K562 (cell line): ENCODE data around the gene SCARF1. TPM values are rescaled to one million over a fixed set of nuclear protein-coding genes. Genes with fewer than 3 reads are reported as not detected.

Experiments used
- CHD1 ChIP-seq: fragments of 200-600 bp; sonication (generic); IDR thresholded peaks from one replicate; pipeline ENCODE4 v1.6.1; 2012; ENCODE audit warnings: mild to moderate bottlenecking, moderate library complexity, low read length, inconsistent platforms
- MAFF ChIP-seq: IDR thresholded peaks from 2 replicates; pipeline ENCODE4 v1.6.1; 2012; ENCODE audit warnings: low read length, improper control_type of control experiment
- MAFG ChIP-seq: fragments of 450-650 bp; conservative IDR thresholded peaks from 2 replicates; pipeline ENCODE4 v1.6.1; 2016; ENCODE audit warnings: missing genetic modification characterization, missing compliant biosample characterization
- NCOA1 ChIP-seq: fragments of 450-650 bp; IDR thresholded peaks from 2 replicates; pipeline ENCODE4 v1.6.1; 2016; ENCODE audit warnings: low read depth
- SAFB2 ChIP-seq: fragments of 200-400 bp; formaldehyde crosslinking; IDR thresholded peaks from 2 replicates; pipeline ENCODE4 v1.6.1; 2018; ENCODE audit warnings: borderline replicate concordance, low read length, low read depth, moderate library complexity; ENCODE audit not compliant: severe bottlenecking
- SMARCE1 ChIP-seq: fragments of 450-650 bp; IDR thresholded peaks from 2 replicates; pipeline ENCODE4 v1.7.1; 2016; ENCODE audit warnings: mild to moderate bottlenecking
- SNIP1 ChIP-seq: fragments of 450-650 bp; IDR thresholded peaks from 2 replicates; pipeline ENCODE4 v1.7.1; 2017; ENCODE audit warnings: low read depth, mild to moderate bottlenecking
- TAF1 ChIP-seq: IDR thresholded peaks from 2 replicates; pipeline ENCODE4 v1.6.1; 2011; ENCODE audit warnings: mild to moderate bottlenecking, low read length, moderate library complexity; ENCODE audit not compliant: insufficient read depth, control insufficient read depth, severe bottlenecking; ENCODE audit errors: extremely low read depth
- YBX1 ChIP-seq: fragments of 450-650 bp; IDR thresholded peaks from 2 replicates; pipeline ENCODE4 v1.7.1; 2016; ENCODE audit warnings: mild to moderate bottlenecking
- ZBTB43 ChIP-seq: sonication (generic); formaldehyde crosslinking; IDR thresholded peaks from 2 replicates; pipeline ENCODE4 v1.8.0; 2023; ENCODE audit warnings: mild to moderate bottlenecking, missing genetic modification reagents
- ZBTB7A ChIP-seq: IDR thresholded peaks from 2 replicates; pipeline ENCODE4 v1.6.1; 2011; ENCODE audit warnings: low read depth, mild to moderate bottlenecking, low read length, moderate library complexity, borderline replicate concordance; ENCODE audit not compliant: control insufficient read depth
- ZC3H4 ChIP-seq: sonication (generic); formaldehyde crosslinking; IDR thresholded peaks from 2 replicates; pipeline ENCODE4 v1.9.0; 2021; ENCODE audit warnings: missing genetic modification reagents, borderline replicate concordance
- ZFPM2 ChIP-seq: fragments of 250-450 bp; sonication (Bioruptor Pico); IDR thresholded peaks from 2 replicates; pipeline ENCODE4 v1.5.1; 2022; ENCODE audit warnings: mild to moderate bottlenecking
- ZNF431 ChIP-seq: sonication (generic); formaldehyde crosslinking; IDR thresholded peaks from 2 replicates; pipeline ENCODE4 v1.8.0; 2022; ENCODE audit warnings: mild to moderate bottlenecking, missing genetic modification reagents
- ZNF639 ChIP-seq, 2 experiments: fragments of 200-800 bp in 1 of 2; sonication (Bioruptor generic) in 1 of 2; sonication (generic) in 1 of 2; formaldehyde crosslinking in 1 of 2; IDR thresholded peaks in 1 of 2; conservative IDR thresholded peaks in 1 of 2; 2 replicates each; pipeline versions ENCODE4 v1.5.0 to v1.6.1; 2016 to 2020; ENCODE audit warnings: missing compliant biosample characterization in 1 of 2, missing genetic modification characterization in 1 of 2, missing genetic modification reagents in 1 of 2
- ZNF830 ChIP-seq: fragments of 250-450 bp; sonication (Bioruptor Pico); IDR thresholded peaks from 2 replicates; pipeline ENCODE4 v1.5.0; 2021; ENCODE audit warnings: mild to moderate bottlenecking
- polyA plus RNA-seq, 8 experiments: library from polyadenylated mRNA; depleted of rRNA in 4 of 8; stranded (reverse) in 5 of 8; unstranded in 3 of 8; fragments of >200 nt; fragmentation: Nextera tagmentation in 2 of 8; fragmentation: Illumina TruSeq in 1 of 8; extraction: Ambion mirVana in 2 of 8; extraction: Trizol in 1 of 8; gene quantifications; 2 replicates each; pipeline versions ENCODE4 v1.2.1 to v1.2.3, GENCODE V29; 2011 to 2014; ENCODE audit warnings: inconsistent platforms in 1 of 8, missing spikeins in 1 of 8
- total RNA-seq, 7 experiments: library from RNA; depleted of rRNA in 6 of 7; stranded (reverse); fragments of >200 nt in 6 of 7; fragmentation: Illumina TruSeq in 2 of 7; extraction: Trizol in 2 of 7; gene quantifications; 2 replicates each; pipeline versions ENCODE4 v1.2.1 to v1.2.3, GENCODE V29; 2011 to 2021; ENCODE audit warnings: low replicate concordance in 1 of 7
- TF ChIP-seq, protein P1 (sequence below): sonication (generic); formaldehyde crosslinking; IDR thresholded peaks from 2 replicates; pipeline ENCODE4 v1.8.0; 2022; ENCODE audit warnings: mild to moderate bottlenecking, missing genetic modification reagents
- TF ChIP-seq, protein P2 (sequence below): sonication (generic); formaldehyde crosslinking; IDR thresholded peaks from 2 replicates; pipeline ENCODE4 v1.8.0; 2022; ENCODE audit warnings: mild to moderate bottlenecking, missing genetic modification reagents

Gene SCARF1
- total and polyA plus RNA-seq, 9 of the 15 experiments (the other 6 are each of a cell fraction or from before 2014, with no cell fraction given) = 0.04 to 2.1 (median 0.63) TPM

DNA sequence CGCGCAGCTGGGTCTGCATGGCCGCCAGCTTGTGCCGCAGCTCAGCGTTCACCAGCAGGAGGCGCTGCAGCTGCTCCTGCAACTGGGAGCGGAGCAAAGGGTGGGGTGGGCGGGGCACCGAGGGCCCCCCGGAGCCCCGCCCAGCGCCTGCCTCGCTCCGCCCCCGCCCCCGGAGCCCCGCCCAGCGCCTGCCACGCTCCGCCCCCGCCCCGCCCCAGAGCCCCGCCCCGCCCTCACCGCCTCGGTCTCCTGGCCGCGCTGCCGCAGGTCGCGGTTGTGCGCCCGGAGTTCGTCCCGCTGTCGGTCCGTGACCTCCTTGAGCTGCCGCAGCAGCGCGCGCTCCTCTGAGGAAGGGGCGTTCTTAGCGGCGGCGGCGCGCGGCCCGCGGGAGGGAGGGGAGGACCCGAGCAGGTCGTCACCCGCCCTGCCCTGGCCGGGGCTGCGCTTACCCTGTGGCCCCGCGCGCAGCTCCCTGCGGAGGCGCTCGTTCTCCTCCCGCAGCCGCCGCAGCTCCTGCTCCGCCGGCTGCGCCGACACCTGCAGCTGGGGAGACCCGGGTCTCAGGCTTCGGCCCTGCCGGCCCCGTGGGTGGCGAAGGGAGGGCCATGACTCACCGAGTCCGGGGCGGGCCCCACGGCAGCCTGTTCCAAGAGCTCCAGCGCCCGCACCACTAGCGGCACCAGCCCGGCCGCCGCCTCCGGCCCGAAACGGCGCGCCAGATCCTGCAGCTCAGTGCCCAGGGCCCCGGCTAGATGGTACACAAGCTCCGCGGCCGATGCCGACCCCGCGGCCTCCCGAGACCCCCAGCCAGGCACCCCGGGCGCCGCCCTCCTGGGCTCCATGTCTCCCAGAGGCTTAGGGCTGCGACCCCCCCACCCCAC is 3.7 kb upstream of the SCARF1 start (continued):
- TF ChIP-seq, protein P1, sequence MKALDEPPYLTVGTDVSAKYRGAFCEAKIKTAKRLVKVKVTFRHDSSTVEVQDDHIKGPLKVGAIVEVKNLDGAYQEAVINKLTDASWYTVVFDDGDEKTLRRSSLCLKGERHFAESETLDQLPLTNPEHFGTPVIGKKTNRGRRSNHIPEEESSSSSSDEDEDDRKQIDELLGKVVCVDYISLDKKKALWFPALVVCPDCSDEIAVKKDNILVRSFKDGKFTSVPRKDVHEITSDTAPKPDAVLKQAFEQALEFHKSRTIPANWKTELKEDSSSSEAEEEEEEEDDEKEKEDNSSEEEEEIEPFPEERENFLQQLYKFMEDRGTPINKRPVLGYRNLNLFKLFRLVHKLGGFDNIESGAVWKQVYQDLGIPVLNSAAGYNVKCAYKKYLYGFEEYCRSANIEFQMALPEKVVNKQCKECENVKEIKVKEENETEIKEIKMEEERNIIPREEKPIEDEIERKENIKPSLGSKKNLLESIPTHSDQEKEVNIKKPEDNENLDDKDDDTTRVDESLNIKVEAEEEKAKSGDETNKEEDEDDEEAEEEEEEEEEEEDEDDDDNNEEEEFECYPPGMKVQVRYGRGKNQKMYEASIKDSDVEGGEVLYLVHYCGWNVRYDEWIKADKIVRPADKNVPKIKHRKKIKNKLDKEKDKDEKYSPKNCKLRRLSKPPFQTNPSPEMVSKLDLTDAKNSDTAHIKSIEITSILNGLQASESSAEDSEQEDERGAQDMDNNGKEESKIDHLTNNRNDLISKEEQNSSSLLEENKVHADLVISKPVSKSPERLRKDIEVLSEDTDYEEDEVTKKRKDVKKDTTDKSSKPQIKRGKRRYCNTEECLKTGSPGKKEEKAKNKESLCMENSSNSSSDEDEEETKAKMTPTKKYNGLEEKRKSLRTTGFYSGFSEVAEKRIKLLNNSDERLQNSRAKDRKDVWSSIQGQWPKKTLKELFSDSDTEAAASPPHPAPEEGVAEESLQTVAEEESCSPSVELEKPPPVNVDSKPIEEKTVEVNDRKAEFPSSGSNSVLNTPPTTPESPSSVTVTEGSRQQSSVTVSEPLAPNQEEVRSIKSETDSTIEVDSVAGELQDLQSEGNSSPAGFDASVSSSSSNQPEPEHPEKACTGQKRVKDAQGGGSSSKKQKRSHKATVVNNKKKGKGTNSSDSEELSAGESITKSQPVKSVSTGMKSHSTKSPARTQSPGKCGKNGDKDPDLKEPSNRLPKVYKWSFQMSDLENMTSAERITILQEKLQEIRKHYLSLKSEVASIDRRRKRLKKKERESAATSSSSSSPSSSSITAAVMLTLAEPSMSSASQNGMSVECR (CRISPR knock-in tag) = peak; percentile 57; the same call in 1 of the 2 replicates
- TF ChIP-seq TAF1 = peak; percentile 67
- TF ChIP-seq CHD1 = peak; percentile 69
- TF ChIP-seq ZBTB7A = peak; percentile 80; the same call in 1 of the 2 replicates
- TF ChIP-seq, protein P2, sequence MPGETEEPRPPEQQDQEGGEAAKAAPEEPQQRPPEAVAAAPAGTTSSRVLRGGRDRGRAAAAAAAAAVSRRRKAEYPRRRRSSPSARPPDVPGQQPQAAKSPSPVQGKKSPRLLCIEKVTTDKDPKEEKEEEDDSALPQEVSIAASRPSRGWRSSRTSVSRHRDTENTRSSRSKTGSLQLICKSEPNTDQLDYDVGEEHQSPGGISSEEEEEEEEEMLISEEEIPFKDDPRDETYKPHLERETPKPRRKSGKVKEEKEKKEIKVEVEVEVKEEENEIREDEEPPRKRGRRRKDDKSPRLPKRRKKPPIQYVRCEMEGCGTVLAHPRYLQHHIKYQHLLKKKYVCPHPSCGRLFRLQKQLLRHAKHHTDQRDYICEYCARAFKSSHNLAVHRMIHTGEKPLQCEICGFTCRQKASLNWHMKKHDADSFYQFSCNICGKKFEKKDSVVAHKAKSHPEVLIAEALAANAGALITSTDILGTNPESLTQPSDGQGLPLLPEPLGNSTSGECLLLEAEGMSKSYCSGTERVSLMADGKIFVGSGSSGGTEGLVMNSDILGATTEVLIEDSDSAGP = no peak
- no peak for TF ChIP-seq SAFB2
- no peak for TF ChIP-seq ZBTB43
- no peak for TF ChIP-seq NCOA1
- TF ChIP-seq ZFPM2 (CRISPR knock-in tag) = no peak
- TF ChIP-seq MAFF = no peak
- no peak for TF ChIP-seq MAFG (tag)
- no peak; the same call in 1 of the 2 replicates for TF ChIP-seq ZC3H4 (CRISPR knock-in tag)
- no peak for TF ChIP-seq YBX1
- no peak for TF ChIP-seq ZNF431 (CRISPR knock-in tag)
- TF ChIP-seq SNIP1 = no peak
- TF ChIP-seq SMARCE1 = no peak
- peak in 1 of 2 experiments; percentile 53; a peak in 1 of 4 replicates for TF ChIP-seq ZNF639 (CRISPR knock-in tag; conservative IDR thresholded peaks at IDR 0.05 in 1 of 2, IDR thresholded peaks at IDR 0.05 in 1 of 2)
- 0 out of 2 replicates have a peak, but pooled peaks have one; percentile 51 for TF ChIP-seq ZNF830 (CRISPR knock-in tag)
